DMS153 treated with DMSO at 0.1 percent for 48 hours (cell line): ENCODE data around the gene TEAD2.

Source experiments
- DNase-seq: peaks from one replicate; lab custom pipeline; 2025; ENCODE audit not compliant: unreplicated experiment; lab: John Stamatoyannopoulos, UW

TEAD2 gene

GRCh38 chr19:49362048-49362928 lies at the start of gene TEAD2:
TSS of gene TEAD2 (minus strand) at chr19:49362416. CDS start at chr19:49360075, 2,341 bp downstream.
- DNase-seq: no peak

- no peak for DNase-seq
Measured at GRCh38 chr19:49411681-49412326, 49.6 kb upstream of the TEAD2 start.

GRCh38 chr19:49409441-49410029 lies 47.3 kb upstream of the TEAD2 start:
- peak; percentile 7 for DNase-seq

- DNase-seq: no peak
Measured at GRCh38 chr19:49408816-49409440, 46.7 kb upstream of the TEAD2 start.

GRCh38 chr19:49407482-49408015 lies 45.3 kb upstream of the TEAD2 start:
- no peak for DNase-seq

GRCh38 chr19:49407079-49407478 lies 44.9 kb upstream of the TEAD2 start:
- no peak for DNase-seq

- DNase-seq: peak; percentile 25
Measured at GRCh38 chr19:49403404-49404187, 41.4 kb upstream of the TEAD2 start.

- DNase-seq: no peak
Measured at GRCh38 chr19:49400029-49400428, 37.8 kb upstream of the TEAD2 start.

GRCh38 chr19:49398931-49399330 lies 36.7 kb upstream of the TEAD2 start:
- DNase-seq: no peak

GRCh38 chr19:49398001-49398615 lies 35.9 kb upstream of the TEAD2 start:
- no peak for DNase-seq

- no peak for DNase-seq
Measured at GRCh38 chr19:49396738-49397505, 34.7 kb upstream of the TEAD2 start.

GRCh38 chr19:49395581-49396407 lies 33.6 kb upstream of the TEAD2 start:
- no peak for DNase-seq

GRCh38 chr19:49393881-49394280 lies 31.7 kb upstream of the TEAD2 start:
- no peak for DNase-seq

- peak; percentile 68 for DNase-seq
Measured at GRCh38 chr19:49391581-49392399, 29.6 kb upstream of the TEAD2 start.

GRCh38 chr19:49390929-49391359 lies 28.7 kb upstream of the TEAD2 start:
- DNase-seq: no peak

GRCh38 chr19:49390131-49390928 lies 28.1 kb upstream of the TEAD2 start:
- DNase-seq: no peak

- no peak for DNase-seq
Measured at GRCh38 chr19:49389406-49389805, 27.2 kb upstream of the TEAD2 start.
